ENCODE results near the gene ACER1.

Gene ACER1

GRCh38 chr19:6263735-6264444 is 69.5 kb downstream of the ACER1 start:
- DNase-seq: no peak

- no peak for DNase-seq
These were observed 70.1 kb downstream of the ACER1 start for GRCh38 chr19:6263306-6263705.

- no peak for DNase-seq
These were observed 70.9 kb downstream of the ACER1 start for GRCh38 chr19:6262519-6262918.

GRCh38 chr19:6261883-6262282 is 71.5 kb downstream of the ACER1 start:
- DNase-seq: no peak

- DNase-seq: peak; percentile 22
These were observed 72.3 kb downstream of the ACER1 start for GRCh38 chr19:6260912-6261650.

- DNase-seq: no peak
These were observed 73.0 kb downstream of the ACER1 start for GRCh38 chr19:6260376-6260775.

- DNase-seq: no peak
These were observed 74.0 kb downstream of the ACER1 start for GRCh38 chr19:6259312-6259861.

GRCh38 chr19:6258812-6259311 is 74.5 kb downstream of the ACER1 start:
- DNase-seq: no peak
